NK-92 treated with Interleukin-12 subunit alpha and Interleukin-12 subunit beta, amount 100 ng/mL, for 24 hours (cell line): ENCODE measurements around the gene TMUB1.

Experiments
- DNase-seq: peaks from one replicate; lab custom pipeline; 2025; lab: John Stamatoyannopoulos, UW

TMUB1 gene

GRCh38 chr7:151121380-151122170 lies 38.3 kb upstream of the TMUB1 start:
- no peak for DNase-seq

DNA sequence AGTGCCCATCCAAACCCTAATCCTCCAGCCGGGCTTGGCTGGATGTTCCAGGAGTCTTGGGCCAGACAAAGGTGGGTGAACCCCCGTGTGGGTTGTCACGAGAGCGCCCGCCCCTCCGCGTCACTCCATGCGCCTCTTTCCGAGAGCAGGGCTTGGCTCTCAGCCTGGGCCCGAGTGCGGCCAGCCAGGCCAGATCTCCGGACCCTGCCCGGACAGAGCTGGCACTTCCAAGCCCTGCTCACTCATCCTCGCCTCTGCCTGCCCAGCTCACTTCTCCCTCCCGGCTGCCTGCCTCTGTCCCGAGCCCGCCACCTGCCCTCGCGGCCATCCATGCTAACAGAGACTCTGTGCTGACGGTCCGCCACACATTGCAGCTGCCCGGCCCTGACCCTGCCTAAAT lies 37.6 kb upstream of the TMUB1 start:
- DNase-seq = no peak

DNA sequence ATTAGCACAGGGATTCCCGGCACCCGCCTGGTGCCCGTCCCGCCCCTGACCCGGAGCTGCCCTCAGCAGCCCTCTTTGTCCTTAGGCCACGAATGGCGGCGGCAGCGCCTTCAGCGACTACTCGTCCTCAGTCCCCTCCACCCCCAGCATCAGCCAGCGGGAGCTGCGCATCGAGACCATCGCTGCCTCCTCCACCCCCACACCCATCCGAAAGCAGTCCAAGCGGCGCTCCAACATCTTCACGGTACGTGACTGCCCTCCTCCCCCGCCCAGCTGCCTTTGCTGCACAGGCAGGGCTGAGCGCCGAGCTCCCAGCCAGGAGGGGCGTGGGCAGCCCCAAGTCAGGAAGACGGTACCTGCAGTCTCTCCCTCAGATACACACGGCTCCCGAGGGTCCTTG lies 36.6 kb upstream of the TMUB1 start:
- no peak for DNase-seq

DNA sequence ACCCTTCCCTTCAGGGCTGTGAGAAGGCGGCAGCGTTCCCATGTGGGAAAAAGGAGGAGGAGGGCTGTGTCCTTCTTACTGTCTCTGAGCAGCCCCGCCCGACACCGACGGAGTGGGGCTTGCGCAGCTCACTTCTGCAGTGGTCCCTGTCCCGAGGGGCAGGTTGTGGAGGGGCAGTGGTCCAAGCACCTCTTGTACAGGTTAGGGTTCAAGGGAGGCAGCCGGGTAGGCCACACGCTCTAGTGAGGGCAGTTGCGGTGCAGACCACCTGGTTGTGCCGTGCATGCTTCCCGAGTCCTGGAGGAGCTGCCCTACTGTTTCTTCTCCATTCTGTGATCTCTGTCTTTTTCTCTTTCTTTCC lies 35.7 kb upstream of the TMUB1 start:
- DNase-seq = no peak

GRCh38 chr7:151118108-151119054 lies 35.1 kb upstream of the TMUB1 start:
- DNase-seq = no peak

- DNase-seq = no peak
These were observed 34.3 kb upstream of the TMUB1 start for GRCh38 chr7:151117565-151117964.

- DNase-seq = no peak
These were observed 33.5 kb upstream of the TMUB1 start for GRCh38 chr7:151116603-151117440.

GRCh38 chr7:151115836-151116418 lies 32.6 kb upstream of the TMUB1 start:
- no peak for DNase-seq

DNA sequence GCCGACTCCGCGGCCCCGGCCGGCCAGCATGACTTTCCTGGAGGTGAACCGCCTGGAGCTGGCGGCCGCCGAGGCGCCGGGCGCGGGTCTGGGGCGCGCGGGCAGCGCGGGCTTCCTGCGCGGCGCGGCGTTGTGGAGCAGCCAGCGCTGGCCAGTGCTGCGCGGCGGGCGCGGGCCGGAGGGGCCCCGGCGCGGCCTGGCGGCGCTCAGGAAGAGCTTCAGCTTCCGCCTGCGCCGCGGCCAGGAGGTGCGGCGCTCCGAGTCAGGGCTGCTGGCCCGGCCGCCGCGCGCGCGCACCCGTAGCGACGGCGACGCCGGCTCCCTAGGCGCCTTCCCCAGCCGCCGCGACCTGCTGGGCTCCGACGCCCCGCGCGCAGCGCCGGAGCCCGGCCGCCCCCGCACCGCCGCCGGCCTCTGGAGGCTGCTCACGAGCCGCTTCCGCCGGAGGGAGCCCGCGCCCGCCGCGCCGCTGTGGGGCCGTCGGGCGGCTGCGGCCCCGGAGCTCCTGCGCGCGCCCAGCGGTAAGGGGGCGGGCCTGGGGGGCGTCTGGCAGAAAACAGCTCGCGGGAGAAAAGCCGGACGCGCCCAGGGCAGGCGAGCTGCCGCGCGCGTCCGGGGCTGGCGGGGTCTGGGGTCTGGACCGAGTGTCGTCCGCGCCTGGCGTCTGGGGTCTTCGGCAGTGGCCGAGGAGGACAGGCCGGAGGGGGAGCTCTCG lies 32.0 kb upstream of the TMUB1 start:
- DNase-seq = no peak

DNA sequence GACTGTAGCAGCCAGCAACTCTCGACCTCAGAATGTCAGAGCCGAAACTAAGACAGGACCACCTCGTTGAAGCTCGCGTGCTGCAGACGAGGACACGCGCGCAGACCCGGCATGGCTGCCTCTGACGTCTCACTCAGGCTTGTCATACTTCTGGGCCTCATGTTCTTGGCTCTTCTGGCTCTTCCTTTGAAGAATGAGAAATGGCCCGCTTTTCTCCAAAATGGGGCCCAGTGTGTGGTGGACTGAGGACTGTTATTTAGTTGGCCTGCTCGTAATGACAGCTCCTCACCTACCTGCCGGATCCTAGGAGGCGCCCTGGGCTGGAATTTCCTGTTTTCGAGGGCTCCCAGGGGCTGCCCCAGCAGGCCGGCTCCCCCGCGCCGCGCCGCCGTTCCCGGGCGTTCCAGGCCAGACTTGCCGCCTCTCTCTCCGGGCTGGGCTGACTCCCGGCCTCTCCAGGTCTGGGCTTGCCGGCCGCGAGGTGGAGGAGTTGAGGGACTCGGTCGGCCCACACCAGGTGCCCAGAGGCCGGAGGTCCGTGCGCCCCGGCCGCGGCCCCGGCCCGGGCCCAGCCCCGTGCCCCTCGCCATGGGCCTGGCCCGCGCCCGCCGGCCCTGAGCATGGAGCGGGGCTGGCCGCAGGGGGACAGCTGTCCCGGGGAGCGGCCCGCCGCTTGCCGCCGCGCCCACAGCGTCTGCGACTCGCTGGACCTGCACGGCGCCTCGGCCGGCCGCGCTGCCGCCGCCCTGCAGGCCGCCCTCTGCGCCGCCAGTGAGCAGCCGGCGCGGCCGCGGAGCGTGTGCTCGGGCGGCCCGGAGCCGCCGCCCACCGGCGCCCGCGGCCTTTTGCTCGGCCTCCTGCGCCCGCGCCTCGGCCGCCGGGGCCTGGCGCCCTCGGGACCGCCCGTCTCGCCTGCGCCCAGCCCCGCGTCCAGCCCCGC lies 31.1 kb upstream of the TMUB1 start:
- DNase-seq = no peak

DNA sequence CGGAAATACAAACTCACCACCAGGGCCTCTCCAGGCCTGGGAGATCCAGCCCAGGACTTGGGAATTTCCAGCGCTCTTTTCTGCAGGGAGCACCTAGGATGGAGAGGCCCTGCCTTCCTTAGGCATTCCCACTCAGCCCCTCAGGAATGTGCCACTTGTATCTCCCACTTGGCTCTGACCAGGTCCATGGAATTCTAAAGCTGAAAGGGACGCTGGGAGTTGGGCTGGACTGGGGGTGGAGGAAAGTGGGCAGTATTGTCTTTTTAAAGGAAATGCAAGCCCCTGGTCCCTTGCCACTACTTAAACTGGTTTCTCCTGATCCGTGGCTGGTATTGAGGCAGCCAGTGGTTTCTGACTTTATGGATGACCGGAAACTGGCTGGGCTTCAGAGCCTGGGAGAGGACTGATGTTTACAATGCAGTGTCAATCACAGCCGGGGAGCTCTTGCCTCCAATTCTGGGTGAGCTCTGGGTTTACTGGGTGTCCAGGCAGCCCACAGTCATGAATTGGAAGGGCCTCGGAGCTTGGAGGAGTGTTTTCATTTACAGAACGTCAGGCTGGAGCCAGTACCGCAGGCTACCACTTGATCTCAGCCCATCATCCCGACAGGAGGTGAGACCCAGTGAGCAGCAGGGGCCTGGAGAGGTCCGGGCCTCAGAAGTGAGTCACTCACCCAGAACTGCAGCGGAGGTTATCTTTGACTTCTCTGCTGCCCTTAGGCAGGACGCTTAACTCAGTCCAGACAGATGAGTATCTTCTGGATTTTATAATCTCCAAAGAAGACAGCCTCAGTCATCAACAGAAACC lies 30.3 kb upstream of the TMUB1 start:
- DNase-seq = no peak

DNA sequence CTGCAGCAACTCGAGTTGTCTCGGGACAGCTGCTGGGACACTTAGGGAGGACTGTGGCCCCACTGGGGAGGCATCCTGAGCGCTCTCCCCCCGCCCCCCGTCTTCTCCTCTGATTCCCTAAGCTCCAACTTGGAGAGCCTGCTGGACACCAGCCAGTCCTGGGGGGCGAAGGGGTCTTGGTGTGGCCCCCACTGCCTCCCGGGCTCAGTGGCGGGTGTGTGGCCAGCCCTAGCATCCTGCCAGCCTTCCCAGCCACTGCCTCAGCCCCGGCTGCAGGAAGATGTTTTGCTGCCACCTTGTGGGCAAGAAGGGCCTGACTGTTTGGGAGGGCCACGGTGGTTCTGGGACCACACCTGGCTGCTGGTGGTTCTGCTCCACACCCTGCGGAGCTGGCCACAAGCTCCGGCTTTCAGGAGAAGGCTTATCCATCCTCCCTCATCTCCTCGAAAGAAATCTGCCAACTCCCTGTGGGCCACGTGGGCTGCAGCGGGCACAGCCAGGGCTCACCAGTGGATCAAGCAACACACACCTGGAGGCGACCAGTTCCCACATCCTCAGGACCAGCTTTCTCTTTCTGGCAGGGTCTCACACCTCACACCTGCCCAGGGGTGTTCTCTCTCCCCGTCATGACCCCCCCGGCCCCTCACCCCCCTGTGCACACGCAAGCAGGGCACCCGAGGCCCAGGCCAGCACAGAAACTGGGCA lies 27.8 kb upstream of the TMUB1 start:
- DNase-seq = peak; percentile 44

GRCh38 chr7:151110236-151110940 lies 27.1 kb upstream of the TMUB1 start:
- no peak for DNase-seq

GRCh38 chr7:151109094-151110048 lies 26.1 kb upstream of the TMUB1 start:
- DNase-seq = no peak

- no peak for DNase-seq
These were observed 24.6 kb upstream of the TMUB1 start for GRCh38 chr7:151107882-151108281.

- no peak for DNase-seq
These were observed 21.3 kb upstream of the TMUB1 start for GRCh38 chr7:151104411-151105235.
